ENCODE measurements around the gene APBB3. TPM values are rescaled to one million over a fixed set of nuclear protein-coding genes. Genes with fewer than 3 reads are reported as not detected.
"Not testable (repeated sequence)": the region's sequence is repeated elsewhere in the genome, so short reads cannot be mapped to it uniquely, and the experiment has no call there.

The APBB3 gene
- 12.0 and 16.2 TPM in 2 replicates for total RNA-seq (2014; rRNA removed; shearing (Covaris generic))

GRCh38 chr5:140564196-140565023, at the start of gene APBB3, which contains the start of gene SLC35A4:
APBB3 (minus strand) TSS chr5:140564598; CDS start chr5:140564245, 353 bp downstream.
SLC35A4 (plus strand) TSS chr5:140564828; CDS start chr5:140567170, 2,342 bp downstream.
- Histone ChIP-seq H3K4me3 (peak within 1 kb of the TSS; percentile 58), H3K36me3 (peaks cover 45% of the 10 kb centered on the region), H3K9me3 (replicated peaks) (no peaks in the 10 kb centered on the region), H3K27me3 (replicated peaks) (no peaks in the 10 kb centered on the region), H3K27ac (peak within 1 kb of the TSS; percentile 81), H3K4me1 (replicated peaks) (peaks cover 22% of the 10 kb centered on the region)
- DNase-seq (ENCODE audit: low read depth in 1 of 2, low spot score in 2 of 2) = peak; percentile 100

GRCh38 chr5:140611020-140611521, 46.7 kb upstream of the APBB3 start:
- Histone ChIP-seq H3K27me3 (replicated peaks) (no peaks in the 10 kb centered on the region), H3K4me3 (no peak overlapping the region), H3K27ac (no peak overlapping the region), H3K4me1 (replicated peaks) (peaks cover 12% of the 10 kb centered on the region), H3K9me3 (replicated peaks) (no peaks in the 10 kb centered on the region), H3K36me3 (no peaks in the 10 kb centered on the region)
- DNase-seq (ENCODE audit: low read depth in 1 of 2, low spot score in 2 of 2) = no peak

- peaks cover 12% of the 10 kb centered on the region for H3K4me1 ChIP-seq (replicated peaks)
- no peaks in the 10 kb centered on the region for H3K27me3 ChIP-seq (replicated peaks)
- DNase-seq (ENCODE audit: low read depth in 1 of 2, low spot score in 2 of 2) = no peak
- no peaks in the 10 kb centered on the region for H3K9me3 ChIP-seq (replicated peaks)
- H3K4me3 ChIP-seq = no peak overlapping the region
- no peaks in the 10 kb centered on the region for H3K36me3 ChIP-seq
- H3K27ac ChIP-seq = no peak overlapping the region
These were observed 44.7 kb upstream of the APBB3 start for GRCh38 chr5:140609126-140609525.

- no peaks in the 10 kb centered on the region for H3K9me3 ChIP-seq (replicated peaks)
- no peaks in the 10 kb centered on the region for H3K36me3 ChIP-seq
- H3K27ac ChIP-seq = no peak overlapping the region
- no peak overlapping the region for H3K4me3 ChIP-seq
- DNase-seq (ENCODE audit: low read depth in 1 of 2, low spot score in 2 of 2) = no peak
- H3K27me3 ChIP-seq (replicated peaks) = no peaks in the 10 kb centered on the region
- peaks cover 12% of the 10 kb centered on the region for H3K4me1 ChIP-seq (replicated peaks)
These were observed 44.3 kb upstream of the APBB3 start for GRCh38 chr5:140608722-140609121.

GRCh38 chr5:140607031-140607430, 42.6 kb upstream of the APBB3 start:
- Histone ChIP-seq H3K27me3 (replicated peaks) (no peaks in the 10 kb centered on the region), H3K4me1 (replicated peaks) (peaks cover 12% of the 10 kb centered on the region), H3K4me3 (no peak overlapping the region), H3K9me3 (replicated peaks) (no peaks in the 10 kb centered on the region), H3K27ac (no peak overlapping the region), H3K36me3 (no peaks in the 10 kb centered on the region)
- DNase-seq (ENCODE audit: low read depth in 1 of 2, low spot score in 2 of 2) = no peak

GRCh38 chr5:140605879-140606278, 41.5 kb upstream of the APBB3 start:
- Histone ChIP-seq H3K27ac (no peak overlapping the region), H3K36me3 (no peaks in the 10 kb centered on the region), H3K4me3 (no peak overlapping the region), H3K9me3 (replicated peaks) (no peaks in the 10 kb centered on the region), H3K27me3 (replicated peaks) (no peaks in the 10 kb centered on the region), H3K4me1 (replicated peaks) (0 out of 2 replicates have a peak, but pooled peaks cover 3% of the 10 kb centered on the region)
- DNase-seq (ENCODE audit: low read depth in 1 of 2, low spot score in 2 of 2) = no peak

GRCh38 chr5:140603734-140604133, 39.3 kb upstream of the APBB3 start:
- Histone ChIP-seq H3K4me3 (no peak overlapping the region), H3K27me3 (replicated peaks) (no peaks in the 10 kb centered on the region), H3K27ac (no peak overlapping the region), H3K9me3 (replicated peaks) (no peaks in the 10 kb centered on the region), H3K4me1 (replicated peaks) (no peaks in the 10 kb centered on the region), H3K36me3 (no peaks in the 10 kb centered on the region)
- no peak for DNase-seq (ENCODE audit: low read depth in 1 of 2, low spot score in 2 of 2)

- not testable (repeated sequence) for H3K36me3 ChIP-seq; H3K27me3 ChIP-seq (replicated peaks); H3K9me3 ChIP-seq (replicated peaks); H3K4me3 ChIP-seq; H3K27ac ChIP-seq; DNase-seq (ENCODE audit: low read depth in 1 of 2, low spot score in 2 of 2); H3K4me1 ChIP-seq (replicated peaks)
These were observed 39.0 kb upstream of the APBB3 start for GRCh38 chr5:140603446-140603698.

GRCh38 chr5:140602147-140602546, 37.7 kb upstream of the APBB3 start:
- H3K27ac ChIP-seq = no peak overlapping the region
- H3K4me3 ChIP-seq = no peak overlapping the region
- H3K27me3 ChIP-seq (replicated peaks) = no peaks in the 10 kb centered on the region
- H3K36me3 ChIP-seq = no peaks in the 10 kb centered on the region
- no peaks in the 10 kb centered on the region for H3K9me3 ChIP-seq (replicated peaks)
- no peaks in the 10 kb centered on the region for H3K4me1 ChIP-seq (replicated peaks)
- DNase-seq (ENCODE audit: low read depth in 1 of 2, low spot score in 2 of 2) = no peak

- Histone ChIP-seq H3K9me3 (replicated peaks) (no peaks in the 10 kb centered on the region), H3K4me1 (replicated peaks) (peaks cover 5% of the 10 kb centered on the region; the same call in 1 of the 2 replicates), H3K4me3 (no peak overlapping the region), H3K27ac (no peak overlapping the region), H3K27me3 (replicated peaks) (no peaks in the 10 kb centered on the region), H3K36me3 (no peaks in the 10 kb centered on the region)
- no peak for DNase-seq (ENCODE audit: low read depth in 1 of 2, low spot score in 2 of 2)
These were observed 35.7 kb upstream of the APBB3 start for GRCh38 chr5:140600096-140600495.

GRCh38 chr5:140598836-140599235, 34.4 kb upstream of the APBB3 start:
- Histone ChIP-seq H3K27ac (no peak overlapping the region), H3K27me3 (replicated peaks) (no peaks in the 10 kb centered on the region)

GRCh38 chr5:140596321-140596741, 31.9 kb upstream of the APBB3 start:
- Histone ChIP-seq H3K4me1 (replicated peaks) (peaks cover 13% of the 10 kb centered on the region), H3K27me3 (replicated peaks) (no peaks in the 10 kb centered on the region)
- DNase-seq (ENCODE audit: low read depth in 1 of 2, low spot score in 2 of 2) = no peak

More at GRCh38 chr5:140598836-140599235, 34.4 kb upstream of the APBB3 start:
- Histone ChIP-seq H3K4me1 (replicated peaks) (peaks cover 5% of the 10 kb centered on the region; the same call in 1 of the 2 replicates), H3K9me3 (replicated peaks) (no peaks in the 10 kb centered on the region), H3K4me3 (no peak overlapping the region), H3K36me3 (no peaks in the 10 kb centered on the region)
- no peak for DNase-seq (ENCODE audit: low read depth in 1 of 2, low spot score in 2 of 2)

GRCh38 chr5:140595538-140596300, 31.3 kb upstream of the APBB3 start:
- no peak overlapping the region for H3K27ac ChIP-seq
- DNase-seq (ENCODE audit: low read depth in 1 of 2, low spot score in 2 of 2) = no peak
- H3K4me3 ChIP-seq = no peak overlapping the region
- H3K27me3 ChIP-seq (replicated peaks) = no peaks in the 10 kb centered on the region
- no peaks in the 10 kb centered on the region for H3K36me3 ChIP-seq
- peaks cover 16% of the 10 kb centered on the region for H3K4me1 ChIP-seq (replicated peaks)
- no peaks in the 10 kb centered on the region for H3K9me3 ChIP-seq (replicated peaks)

More at GRCh38 chr5:140596321-140596741, 31.9 kb upstream of the APBB3 start:
- Histone ChIP-seq H3K9me3 (replicated peaks) (no peaks in the 10 kb centered on the region), H3K4me3 (no peak overlapping the region), H3K27ac (no peak overlapping the region), H3K36me3 (no peaks in the 10 kb centered on the region)

GRCh38 chr5:140594169-140594568, 29.8 kb upstream of the APBB3 start:
- H3K9me3 ChIP-seq (replicated peaks) = no peaks in the 10 kb centered on the region
- H3K27me3 ChIP-seq (replicated peaks) = no peaks in the 10 kb centered on the region
- DNase-seq (ENCODE audit: low read depth in 1 of 2, low spot score in 2 of 2) = no peak
- no peaks in the 10 kb centered on the region for H3K36me3 ChIP-seq
- no peak overlapping the region for H3K4me3 ChIP-seq
- peaks cover 30% of the 10 kb centered on the region for H3K4me1 ChIP-seq (replicated peaks)
- H3K27ac ChIP-seq = no peak overlapping the region
